ENCODE data around the gene B4GALNT2. TPM values are rescaled to one million over a fixed set of nuclear protein-coding genes. Genes with fewer than 3 reads are reported as not detected.

B4GALNT2 gene
- total and polyA plus RNA-seq, 2 of the 13 experiments (the other 11 are each of a cell fraction or from before 2014, with no cell fraction given) = not detected

- TF ChIP-seq ZNF318 (CRISPR knock-in tag; IDR thresholded peaks at IDR 0.05) (no peak), MATR3 (CRISPR knock-in tag; IDR thresholded peaks at IDR 0.05) (no peak), NBN (conservative IDR thresholded peaks at IDR 0.05) (no peak), ZNF576 (CRISPR knock-in tag; IDR thresholded peaks at IDR 0.05) (no peak), ZNF710 (CRISPR knock-in tag; IDR thresholded peaks at IDR 0.05; ENCODE audit: borderline replicate concordance) (no peak), HMGA1 (CRISPR knock-in tag; conservative IDR thresholded peaks at IDR 0.05) (no peak), STAG1 (CRISPR knock-in tag; IDR thresholded peaks at IDR 0.05) (peak; percentile 48), ZZZ3 (CRISPR knock-in tag; IDR thresholded peaks at IDR 0.05; ENCODE audit: borderline replicate concordance) (no peak), TERF1 (CRISPR knock-in tag; IDR thresholded peaks at IDR 0.05) (no peak), UBTF (CRISPR knock-in tag; IDR thresholded peaks at IDR 0.05) (no peak), BRD4 (CRISPR knock-in tag; IDR thresholded peaks at IDR 0.05) (no peak), CC2D1A (CRISPR knock-in tag; IDR thresholded peaks at IDR 0.05) (no peak), NFIB (CRISPR knock-in tag; IDR thresholded peaks at IDR 0.05; ENCODE audit: borderline replicate concordance) (no peak), TRIM22 (IDR thresholded peaks at IDR 0.05) (no peak)
Measured at GRCh38 chr17:49223517-49224197, 91.1 kb downstream of the B4GALNT2 start (continued).
